ENCODE data around the gene WDR11. TPM values are rescaled to one million over a fixed set of nuclear protein-coding genes. Genes with fewer than 3 reads are reported as not detected.

WDR11 gene
- polyA plus RNA-seq, 2 of the 4 experiments (the other 2 are of a cell fraction) = 34.4 to 87.1 TPM

DNA sequence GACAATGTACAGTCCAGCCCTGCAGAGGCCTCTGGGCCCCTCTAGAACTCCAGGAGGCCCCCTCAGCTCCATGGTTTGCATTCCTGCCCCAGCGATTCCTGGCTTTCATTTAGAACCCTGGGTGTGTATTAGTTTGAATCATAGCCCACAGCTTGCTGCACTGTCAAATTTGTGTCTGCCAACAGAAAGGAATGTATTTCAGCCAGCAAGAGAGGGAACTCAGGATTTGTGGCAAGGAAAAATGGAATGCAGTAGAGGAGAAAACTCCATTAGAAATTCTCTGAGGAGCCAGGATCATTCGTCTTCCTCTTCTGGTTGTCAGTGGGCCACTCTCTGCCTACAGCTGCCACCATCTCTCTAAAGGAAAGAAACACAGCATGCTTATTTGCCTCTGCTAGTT lies 27.9 kb upstream of the WDR11 start:
- TF ChIP-seq, protein P1, sequence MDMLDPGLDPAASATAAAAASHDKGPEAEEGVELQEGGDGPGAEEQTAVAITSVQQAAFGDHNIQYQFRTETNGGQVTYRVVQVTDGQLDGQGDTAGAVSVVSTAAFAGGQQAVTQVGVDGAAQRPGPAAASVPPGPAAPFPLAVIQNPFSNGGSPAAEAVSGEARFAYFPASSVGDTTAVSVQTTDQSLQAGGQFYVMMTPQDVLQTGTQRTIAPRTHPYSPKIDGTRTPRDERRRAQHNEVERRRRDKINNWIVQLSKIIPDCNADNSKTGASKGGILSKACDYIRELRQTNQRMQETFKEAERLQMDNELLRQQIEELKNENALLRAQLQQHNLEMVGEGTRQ (IDR thresholded peaks at IDR 0.05) = no peak
- ChIA-PET POLR2A (no interaction called here), CTCF (no interaction called here)
- ATAC-seq (no peak), FAIRE-seq (no peak), DNase-seq (ENCODE audit: low read depth in 1 of 2, low spot score in 1 of 2) (no peak)
- WGBS (ENCODE audit: missing lambda C conversion rate) = 7% methylated on average over 2 of the region's 2 CpGs
- Histone ChIP-seq H3K4me2 (no peak overlapping the region), H3K4me1 (no peaks in the 10 kb centered on the region), H3K9me3 (no peaks in the 10 kb centered on the region), H3K4me3 (no peak overlapping the region), H3K27ac (no peak overlapping the region)

DNA sequence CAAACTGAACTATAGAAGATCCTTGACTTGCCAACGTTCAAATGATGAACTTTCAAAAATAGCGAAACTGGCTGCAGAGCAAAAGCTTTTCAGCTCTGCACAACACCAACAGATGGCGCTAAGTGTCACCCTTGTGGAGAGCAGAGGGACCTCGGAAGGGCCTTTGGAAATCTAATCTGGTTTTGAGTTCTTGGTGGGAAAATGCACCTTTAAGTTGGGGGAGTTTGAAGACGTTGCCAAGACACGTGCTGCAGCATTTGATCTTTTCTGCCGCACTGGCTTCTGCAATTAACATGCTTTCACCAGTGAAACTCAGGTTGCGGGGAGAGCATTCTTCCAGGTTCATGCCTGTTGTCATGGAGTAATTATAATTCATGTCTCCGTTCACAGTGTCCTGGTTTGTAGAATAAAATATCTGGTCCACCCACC lies 26.3 kb upstream of the WDR11 start:
- TF ChIP-seq, protein P2, sequence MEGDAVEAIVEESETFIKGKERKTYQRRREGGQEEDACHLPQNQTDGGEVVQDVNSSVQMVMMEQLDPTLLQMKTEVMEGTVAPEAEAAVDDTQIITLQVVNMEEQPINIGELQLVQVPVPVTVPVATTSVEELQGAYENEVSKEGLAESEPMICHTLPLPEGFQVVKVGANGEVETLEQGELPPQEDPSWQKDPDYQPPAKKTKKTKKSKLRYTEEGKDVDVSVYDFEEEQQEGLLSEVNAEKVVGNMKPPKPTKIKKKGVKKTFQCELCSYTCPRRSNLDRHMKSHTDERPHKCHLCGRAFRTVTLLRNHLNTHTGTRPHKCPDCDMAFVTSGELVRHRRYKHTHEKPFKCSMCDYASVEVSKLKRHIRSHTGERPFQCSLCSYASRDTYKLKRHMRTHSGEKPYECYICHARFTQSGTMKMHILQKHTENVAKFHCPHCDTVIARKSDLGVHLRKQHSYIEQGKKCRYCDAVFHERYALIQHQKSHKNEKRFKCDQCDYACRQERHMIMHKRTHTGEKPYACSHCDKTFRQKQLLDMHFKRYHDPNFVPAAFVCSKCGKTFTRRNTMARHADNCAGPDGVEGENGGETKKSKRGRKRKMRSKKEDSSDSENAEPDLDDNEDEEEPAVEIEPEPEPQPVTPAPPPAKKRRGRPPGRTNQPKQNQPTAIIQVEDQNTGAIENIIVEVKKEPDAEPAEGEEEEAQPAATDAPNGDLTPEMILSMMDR (IDR thresholded peaks at IDR 0.05) = peak; percentile 30; the same call in 2 of the 3 replicates
- TF ChIP-seq POLR2AphosphoS2 (conservative IDR thresholded peaks at IDR 0.05; ENCODE audit: low read length) = no peak
- TF ChIP-seq RAD21 (conservative IDR thresholded peaks at IDR 0.05 in 1 of 2, IDR thresholded peaks at IDR 0.05 in 1 of 2) = peak in 1 of 2 experiments; percentile 29; a peak in 2 of 5 replicates
- no peak for TF ChIP-seq SMC3 (IDR thresholded peaks at IDR 0.05)
- TF ChIP-seq RCOR1 (IDR thresholded peaks at IDR 0.05; ENCODE audit: low read depth, low read length) = no peak
- DNase-seq (ENCODE audit: low read depth in 1 of 2, low spot score in 1 of 2) = peak; percentile 20 to 48
- H3K4me2 ChIP-seq = no peak overlapping the region
- H3K4me1 ChIP-seq = no peaks in the 10 kb centered on the region
- no peak overlapping the region for H3K27ac ChIP-seq
- no peak overlapping the region for H3K4me3 ChIP-seq
- POLR2A ChIA-PET = no interaction called here
- ATAC-seq = peak in 1 of 2 experiments; percentile 80; a peak in 4 of 6 replicates
- CTCF ChIA-PET = no interaction called here
- WGBS (ENCODE audit: missing lambda C conversion rate) = 26% methylated on average over 9 of the region's 9 CpGs
- H3K9me3 ChIP-seq = no peaks in the 10 kb centered on the region
- FAIRE-seq = no peak

DNA sequence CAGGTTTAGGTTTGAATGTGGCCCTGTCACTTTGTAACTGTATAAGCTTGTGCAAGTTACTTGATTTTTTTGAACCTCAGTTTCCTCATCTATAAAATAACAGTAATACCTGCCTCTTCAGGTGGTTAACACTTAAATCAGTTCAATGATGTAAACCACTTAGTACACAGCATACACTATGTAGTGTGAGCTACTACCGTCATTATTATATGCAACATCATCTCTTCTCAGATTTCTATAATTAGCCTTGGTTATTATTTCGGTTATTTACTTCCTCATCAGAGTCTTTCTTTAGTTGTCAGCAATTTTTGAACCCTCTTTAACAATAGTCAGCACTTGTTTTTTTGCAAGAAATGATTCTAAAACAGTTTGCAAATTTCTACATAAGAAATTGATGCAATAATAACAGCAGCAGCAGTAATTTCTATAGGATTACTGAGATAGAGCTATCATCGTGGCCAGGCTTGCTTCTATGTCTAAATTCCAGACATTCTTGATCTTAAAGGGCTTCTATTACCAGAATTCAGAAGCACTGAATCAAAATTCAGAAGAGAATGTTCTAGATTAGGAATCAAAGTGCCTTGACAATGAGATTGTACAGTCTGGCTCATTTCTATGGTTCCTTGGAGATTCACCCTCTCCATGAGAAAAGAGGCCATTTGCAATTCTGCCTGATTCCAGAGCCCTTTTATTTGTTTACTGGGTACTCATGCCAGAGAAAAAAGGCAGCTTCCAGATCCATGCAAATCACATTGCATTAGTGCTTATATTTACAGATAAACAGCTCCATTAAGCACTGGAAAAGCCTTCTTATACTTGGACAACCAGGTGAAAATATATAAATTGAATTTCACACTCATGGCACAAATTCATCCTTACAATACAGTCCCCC lies 25.0 kb upstream of the WDR11 start:
- Histone ChIP-seq H3K4me3 (no peak overlapping the region), H3K27ac (no peak overlapping the region), H3K9me3 (no peaks in the 10 kb centered on the region), H3K4me2 (no peak overlapping the region), H3K4me1 (no peaks in the 10 kb centered on the region)
- CTCF ChIA-PET = interaction anchor here (0.9 kb wide), 1 partner anchor 13 kb away, joined by 4 read pairs; no protein-coding TSS in a partner anchor
- POLR2A ChIA-PET = no interaction called here
- TF ChIP-seq, protein P3, sequence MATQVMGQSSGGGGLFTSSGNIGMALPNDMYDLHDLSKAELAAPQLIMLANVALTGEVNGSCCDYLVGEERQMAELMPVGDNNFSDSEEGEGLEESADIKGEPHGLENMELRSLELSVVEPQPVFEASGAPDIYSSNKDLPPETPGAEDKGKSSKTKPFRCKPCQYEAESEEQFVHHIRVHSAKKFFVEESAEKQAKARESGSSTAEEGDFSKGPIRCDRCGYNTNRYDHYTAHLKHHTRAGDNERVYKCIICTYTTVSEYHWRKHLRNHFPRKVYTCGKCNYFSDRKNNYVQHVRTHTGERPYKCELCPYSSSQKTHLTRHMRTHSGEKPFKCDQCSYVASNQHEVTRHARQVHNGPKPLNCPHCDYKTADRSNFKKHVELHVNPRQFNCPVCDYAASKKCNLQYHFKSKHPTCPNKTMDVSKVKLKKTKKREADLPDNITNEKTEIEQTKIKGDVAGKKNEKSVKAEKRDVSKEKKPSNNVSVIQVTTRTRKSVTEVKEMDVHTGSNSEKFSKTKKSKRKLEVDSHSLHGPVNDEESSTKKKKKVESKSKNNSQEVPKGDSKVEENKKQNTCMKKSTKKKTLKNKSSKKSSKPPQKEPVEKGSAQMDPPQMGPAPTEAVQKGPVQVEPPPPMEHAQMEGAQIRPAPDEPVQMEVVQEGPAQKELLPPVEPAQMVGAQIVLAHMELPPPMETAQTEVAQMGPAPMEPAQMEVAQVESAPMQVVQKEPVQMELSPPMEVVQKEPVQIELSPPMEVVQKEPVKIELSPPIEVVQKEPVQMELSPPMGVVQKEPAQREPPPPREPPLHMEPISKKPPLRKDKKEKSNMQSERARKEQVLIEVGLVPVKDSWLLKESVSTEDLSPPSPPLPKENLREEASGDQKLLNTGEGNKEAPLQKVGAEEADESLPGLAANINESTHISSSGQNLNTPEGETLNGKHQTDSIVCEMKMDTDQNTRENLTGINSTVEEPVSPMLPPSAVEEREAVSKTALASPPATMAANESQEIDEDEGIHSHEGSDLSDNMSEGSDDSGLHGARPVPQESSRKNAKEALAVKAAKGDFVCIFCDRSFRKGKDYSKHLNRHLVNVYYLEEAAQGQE (IDR thresholded peaks at IDR 0.05) = no peak
- TF ChIP-seq MAFK (IDR thresholded peaks at IDR 0.05; ENCODE audit: partially characterized antibody) = peak; percentile 80
- FAIRE-seq = no peak
- 30% methylated on average over 3 of the region's 3 CpGs for WGBS (ENCODE audit: missing lambda C conversion rate)
- no peak for DNase-seq (ENCODE audit: low read depth in 1 of 2, low spot score in 1 of 2)
- no peak for ATAC-seq

DNA sequence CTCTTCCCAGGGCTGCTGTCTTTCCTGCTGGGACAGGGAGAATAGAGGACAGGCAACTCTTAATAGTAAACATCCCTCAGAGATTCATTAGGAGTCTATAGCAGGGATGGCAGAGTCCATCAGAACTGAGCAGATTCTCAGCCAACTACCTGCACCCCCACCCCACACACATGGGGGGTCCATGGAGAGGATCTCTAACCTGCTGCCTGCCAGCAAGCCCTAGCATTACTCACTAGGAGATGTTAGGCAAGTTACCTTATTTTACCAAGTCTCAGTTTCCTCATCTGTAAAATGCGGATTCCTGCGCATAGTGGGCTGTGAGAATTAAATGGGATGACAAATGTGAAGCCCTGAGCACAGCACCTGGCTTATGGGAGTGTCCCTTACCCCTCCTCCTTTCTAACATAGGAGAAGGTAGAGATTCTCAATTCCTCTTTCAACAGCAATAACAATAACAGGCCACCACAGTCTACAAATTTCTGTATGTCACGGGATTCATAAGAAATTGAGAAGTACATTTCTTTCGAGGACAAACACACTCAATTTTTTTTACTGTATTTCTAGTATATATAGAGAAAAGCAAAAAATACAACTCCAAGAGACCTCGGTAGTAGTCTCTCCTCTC lies 23.8 kb upstream of the WDR11 start:
- 3% methylated on average over 4 of the region's 5 CpGs for WGBS (ENCODE audit: missing lambda C conversion rate)
- FAIRE-seq = no peak
- POLR2A ChIA-PET = no interaction called here

More for the DNA sequence above, 23.8 kb upstream of the WDR11 start:
- Histone ChIP-seq H3K27ac (no peak overlapping the region), H3K9me3 (no peaks in the 10 kb centered on the region), H3K4me2 (no peak overlapping the region), H3K4me1 (no peaks in the 10 kb centered on the region), H3K4me3 (no peak overlapping the region)
- ATAC-seq (no peak), DNase-seq (ENCODE audit: low read depth in 1 of 2, low spot score in 1 of 2) (no peak)
- no peak for TF ChIP-seq TP53 (CRISPR knock-in tag; IDR thresholded peaks at IDR 0.05)
- TF ChIP-seq HOXB5 (CRISPR knock-in tag; IDR thresholded peaks at IDR 0.05) = no peak
- TF ChIP-seq HEYL (CRISPR knock-in tag; IDR thresholded peaks at IDR 0.05) = no peak
- CTCF ChIA-PET = no interaction called here

Measured in A549 (cell line).